AG20443 (cell line): ENCODE measurements around the gene CANX.
"Not testable (repeated sequence)": the region's sequence is repeated elsewhere in the genome, so short reads cannot be mapped to it uniquely, and the experiment has no call there.

Experiments
- DNase-seq: peaks from one replicate; pipeline ENCODE4 v3.0.0; 2012; ENCODE audit warnings: low spot score, mixed read lengths

Gene CANX

GRCh38 chr5:179698935-179699615, at the start of gene CANX:
Gene CANX (plus strand): TSS chr5:179698967. CDS start chr5:179705682, 6,715 bp downstream.
- DNase-seq, result no peak

GRCh38 chr5:179649166-179649703, 49.5 kb upstream of the CANX start:
- not testable (repeated sequence) for DNase-seq

- not testable (repeated sequence) for DNase-seq
Observed at GRCh38 chr5:179650245-179650644, 48.5 kb upstream of the CANX start.

DNA sequence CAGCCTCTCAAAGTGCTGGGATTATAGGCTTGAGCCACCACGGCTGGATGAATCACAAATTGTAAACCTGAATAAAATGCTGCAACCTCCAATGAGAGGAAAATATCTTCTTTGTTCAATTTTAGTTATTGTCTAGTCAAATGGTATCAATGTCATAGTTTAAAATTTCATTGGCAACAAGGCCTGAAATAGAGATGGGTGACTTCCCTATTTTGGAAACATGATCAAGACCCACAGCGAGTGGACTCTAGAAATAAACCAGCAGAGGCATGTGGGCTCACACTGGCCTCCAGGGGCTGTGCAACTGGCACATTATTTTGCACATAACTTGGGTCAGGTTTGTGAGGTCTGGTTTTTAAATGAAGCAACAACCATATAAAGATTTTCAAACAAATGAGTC, 45.6 kb upstream of the CANX start:
- not testable (repeated sequence) for DNase-seq

DNA sequence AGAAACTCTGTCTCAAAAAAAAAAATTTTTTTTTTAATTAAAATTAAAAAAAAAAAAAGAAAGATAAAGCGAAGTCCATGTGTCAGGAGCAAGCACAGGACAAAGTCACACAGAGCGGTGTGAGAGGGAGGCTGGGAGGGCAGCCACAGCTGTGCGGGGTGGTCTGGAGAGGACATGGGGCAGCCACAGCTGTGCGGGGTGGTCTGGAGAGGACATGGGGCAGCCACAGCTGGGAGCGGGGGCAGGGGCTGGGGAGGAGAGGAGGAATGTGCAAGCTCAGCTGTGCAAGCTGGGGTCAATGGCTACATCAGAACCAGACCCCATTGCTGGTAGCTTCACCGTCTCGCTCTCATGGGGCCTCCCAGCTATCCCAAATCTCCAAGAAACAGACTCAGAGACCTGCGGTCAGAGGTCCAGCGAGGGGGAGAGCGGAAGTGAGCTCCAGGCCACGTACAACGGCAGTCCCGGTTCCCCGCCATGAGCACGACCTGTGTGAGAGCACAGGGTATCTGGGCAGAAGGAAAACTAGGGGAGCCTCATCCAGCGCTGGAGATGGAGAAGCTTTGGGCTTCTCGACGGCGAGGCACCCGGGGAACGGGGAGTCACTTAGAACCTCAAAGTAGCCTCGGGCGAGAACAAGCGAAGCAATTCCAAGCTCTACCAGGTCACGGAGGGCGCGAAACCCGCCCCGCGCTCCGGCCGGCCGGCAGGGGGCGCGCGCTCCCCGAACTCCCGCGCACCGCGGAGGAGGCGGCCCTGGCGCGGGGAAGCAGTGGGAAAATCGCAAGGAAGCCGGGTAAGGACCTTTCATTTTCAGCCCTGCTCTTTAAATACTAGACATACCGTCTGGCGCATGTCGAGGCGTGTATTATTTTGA, 41.2 kb upstream of the CANX start:
- DNase-seq, result not testable (repeated sequence)

DNA sequence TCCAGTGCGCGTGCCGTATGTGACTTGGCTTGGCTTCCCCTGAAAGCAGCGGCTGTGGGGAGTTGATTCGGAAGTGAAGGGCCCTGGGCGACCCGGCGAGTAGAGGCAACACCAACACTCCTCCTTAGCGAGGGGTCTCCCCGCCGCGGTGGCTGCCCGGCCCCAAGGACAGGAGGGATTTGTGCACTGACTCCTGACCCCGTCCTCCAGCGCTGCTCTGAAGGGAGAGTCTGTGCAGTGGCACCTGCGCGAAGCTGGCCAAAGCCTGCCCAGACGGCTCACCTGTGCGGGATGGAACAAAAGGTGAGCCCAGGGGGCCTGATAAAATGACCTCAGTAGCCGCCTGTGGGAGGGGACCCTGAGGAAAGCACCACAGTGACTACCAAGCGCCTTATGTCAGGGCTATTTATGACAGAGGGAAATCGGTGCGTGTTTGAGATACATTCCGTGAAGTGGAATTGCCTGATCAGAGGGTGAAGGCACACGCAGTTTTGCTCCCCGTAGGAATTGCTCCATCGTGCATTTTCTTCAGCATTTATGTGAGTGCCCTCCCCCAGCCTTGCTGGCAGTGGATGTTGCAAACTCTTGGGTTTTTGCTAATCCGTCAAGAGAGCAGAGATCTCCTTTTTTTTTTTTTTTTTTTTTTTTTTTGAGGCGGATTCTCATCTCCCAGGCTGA, 40.4 kb upstream of the CANX start:
- peak; percentile 54 for DNase-seq

DNA sequence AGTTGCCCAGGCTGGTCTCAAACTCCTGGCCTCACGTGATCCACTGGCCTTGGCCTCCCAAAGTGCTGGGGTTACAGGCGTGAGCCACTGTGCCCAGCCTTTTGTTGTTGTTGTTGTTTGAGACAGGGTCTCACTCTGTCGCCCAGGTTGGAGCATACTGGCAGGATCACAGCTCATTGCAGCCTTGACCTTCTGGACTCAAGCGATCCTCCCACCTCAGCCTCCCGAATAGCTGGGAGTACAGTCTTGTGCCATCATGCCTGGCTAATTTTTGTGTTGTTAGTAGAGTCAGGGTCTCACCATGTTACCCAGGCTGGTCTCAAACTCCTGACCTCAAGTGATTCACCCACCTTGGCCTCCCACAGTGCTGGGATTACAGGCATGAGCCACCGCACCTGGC, 37.1 kb upstream of the CANX start:
- DNase-seq, result not testable (repeated sequence)

DNA sequence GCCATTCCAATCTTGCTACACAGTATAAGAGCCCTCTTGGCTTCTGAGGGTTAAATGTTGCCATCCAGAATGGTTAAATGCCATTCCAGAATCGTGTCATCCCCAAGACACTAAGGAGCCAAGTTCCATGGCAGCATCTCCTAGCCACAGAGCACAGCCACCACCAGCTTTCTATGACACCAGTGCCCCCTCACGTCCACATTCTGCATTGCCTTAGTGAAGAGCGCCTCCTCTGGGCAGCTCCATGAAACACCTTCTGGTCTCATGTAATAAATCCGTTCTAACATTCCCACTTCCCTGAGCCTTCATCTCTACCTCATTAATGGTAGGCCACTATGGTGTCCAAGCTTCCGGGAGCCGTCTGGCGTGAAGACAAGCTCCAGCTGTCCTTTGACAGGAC, 30.4 kb upstream of the CANX start:
- peak; percentile 77 for DNase-seq

DNA sequence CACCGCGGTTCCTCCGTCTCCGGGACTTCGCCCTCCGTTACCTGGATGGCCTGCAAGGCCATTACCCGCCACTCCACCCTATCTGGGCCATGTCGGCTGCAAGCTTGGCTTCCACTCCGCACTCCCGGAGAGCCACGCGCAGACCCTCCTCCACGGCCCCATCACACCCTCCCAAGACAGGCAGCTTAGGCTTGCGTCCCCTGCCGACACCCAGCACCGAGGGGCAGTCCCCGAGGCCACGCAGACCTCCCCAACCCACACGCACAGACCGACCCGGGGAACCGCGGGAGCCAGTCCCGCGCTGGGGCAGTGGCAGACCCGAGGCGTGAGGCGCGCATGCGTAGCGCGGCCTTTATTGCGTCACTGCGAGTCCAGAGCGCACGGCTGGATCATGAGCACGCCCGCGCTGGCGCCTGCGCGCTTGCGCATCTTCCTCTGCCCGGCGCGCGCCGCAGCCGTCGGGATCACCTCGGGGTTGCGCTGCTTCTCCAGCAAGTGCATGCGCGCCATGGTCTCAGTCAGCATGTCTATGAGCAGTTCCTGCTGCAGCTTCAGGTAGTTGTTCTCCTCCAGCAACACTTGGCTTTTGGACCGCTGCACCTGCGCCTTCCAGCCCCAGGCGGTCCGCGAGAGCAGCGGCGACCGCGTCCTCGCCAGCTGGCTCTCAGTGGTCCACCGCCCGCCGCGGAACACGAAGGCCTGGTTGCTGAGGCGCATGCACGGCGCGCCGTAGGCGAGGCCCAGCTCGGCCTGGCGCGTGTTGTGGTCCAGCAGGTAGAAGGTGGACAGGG, 20.3 kb upstream of the CANX start:
- peak; percentile 99 for DNase-seq

- peak; percentile 42 for DNase-seq
Observed at GRCh38 chr5:179679014-179679674, 19.6 kb upstream of the CANX start.

DNA sequence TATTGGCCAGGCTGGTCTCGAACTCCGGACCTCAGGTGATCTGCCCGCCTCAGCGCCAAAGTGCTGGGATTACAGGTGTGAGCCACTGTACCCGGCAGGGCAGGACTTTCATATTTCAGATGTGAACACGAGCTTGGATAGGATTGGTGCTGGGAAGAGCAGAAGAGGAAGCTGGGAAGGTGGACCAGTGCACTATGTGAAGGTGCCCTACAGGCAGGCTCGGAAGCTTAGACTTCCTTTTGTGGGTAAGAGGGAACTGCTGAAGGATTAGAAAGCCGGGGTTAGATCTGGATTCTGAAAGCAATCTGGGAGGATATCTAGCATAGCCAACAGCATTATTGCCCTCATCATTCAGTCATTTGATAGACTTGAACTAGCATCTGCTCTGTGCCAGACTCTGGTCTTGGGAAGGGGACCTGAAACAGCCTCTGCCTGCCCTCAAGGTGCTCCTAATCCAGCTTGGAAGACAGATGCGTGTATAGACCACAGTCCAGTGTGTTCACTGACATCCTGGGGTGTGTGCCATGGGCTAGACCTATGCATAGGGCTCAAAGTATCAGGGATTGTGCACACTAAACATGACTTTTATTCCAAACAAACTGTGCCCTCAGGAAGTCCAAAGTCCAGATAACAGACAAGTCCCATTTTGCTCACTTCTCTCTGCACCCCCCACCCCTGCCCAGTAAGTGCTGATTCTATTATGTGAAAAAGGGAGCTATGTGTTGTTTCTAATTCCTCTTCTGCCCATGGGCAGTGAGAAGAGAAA, 18.6 kb upstream of the CANX start:
- no peak for DNase-seq

GRCh38 chr5:179680780-179681401, 17.9 kb upstream of the CANX start, which contains the start of gene CBY3:
Gene CBY3 (minus strand): TSS chr5:179681034. CDS start chr5:179680918, 116 bp downstream.
- no peak for DNase-seq

- DNase-seq, result not testable (repeated sequence)
Observed at GRCh38 chr5:179689212-179689611, 9.6 kb upstream of the CANX start.

DNA sequence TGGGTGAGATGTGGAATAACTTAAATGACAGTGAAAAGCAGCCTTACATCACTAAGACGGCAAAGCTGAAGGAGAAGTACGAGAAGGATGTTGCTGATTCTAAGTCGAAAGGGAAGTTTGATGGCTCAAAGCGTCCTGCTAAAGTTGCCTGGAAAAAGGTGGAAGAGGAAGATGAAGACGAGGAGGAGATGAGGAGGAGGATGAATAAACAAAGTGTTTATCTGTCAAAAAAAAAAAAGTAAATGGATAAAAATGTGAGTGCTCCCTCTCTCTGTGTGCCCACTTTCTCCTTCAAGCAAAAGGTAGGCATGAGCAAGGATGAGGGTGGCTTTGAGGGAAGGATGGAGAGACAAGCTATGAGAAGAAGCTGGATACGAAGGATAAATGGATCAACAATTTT, 4.2 kb upstream of the CANX start:
- DNase-seq, result no peak

DNA sequence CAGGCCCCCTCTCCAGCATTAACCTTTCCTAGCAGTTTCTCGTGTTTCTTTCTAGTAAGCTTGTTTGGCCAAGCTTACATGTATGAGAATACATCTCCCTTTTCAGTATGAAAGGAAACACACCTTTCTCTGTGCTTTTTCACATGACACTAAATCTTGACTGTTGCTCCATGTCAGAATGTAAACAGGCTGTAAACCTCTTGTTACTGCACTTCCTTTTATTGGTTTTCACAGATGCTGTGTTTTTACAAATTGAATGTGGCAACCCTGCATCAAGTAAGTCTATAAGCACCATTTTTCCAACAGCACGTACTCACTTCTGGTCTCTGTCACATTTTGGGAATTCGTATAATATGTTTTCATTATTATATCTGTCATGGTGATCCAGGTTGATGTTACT, 2.2 kb upstream of the CANX start:
- no peak for DNase-seq

DNA sequence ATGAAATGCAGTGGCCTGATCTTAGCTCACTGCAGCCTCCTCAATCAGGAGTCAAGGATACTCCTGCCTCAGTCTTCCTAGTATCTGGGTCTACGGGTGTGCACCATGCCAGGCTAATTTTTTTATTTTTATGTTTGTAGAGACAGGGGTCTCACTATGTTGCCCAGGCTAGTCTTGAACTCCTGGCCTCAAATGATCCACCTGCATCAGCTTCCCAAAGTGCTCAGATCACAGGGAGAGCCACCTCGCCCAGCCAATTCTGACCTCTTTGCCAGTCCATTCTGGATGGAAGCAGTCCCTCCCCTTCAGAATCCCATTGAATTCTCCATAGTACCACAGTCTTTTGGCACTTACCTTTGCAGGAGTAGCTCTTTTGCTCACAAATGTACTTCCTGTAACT, 1.7 kb upstream of the CANX start:
- no peak for DNase-seq

DNA sequence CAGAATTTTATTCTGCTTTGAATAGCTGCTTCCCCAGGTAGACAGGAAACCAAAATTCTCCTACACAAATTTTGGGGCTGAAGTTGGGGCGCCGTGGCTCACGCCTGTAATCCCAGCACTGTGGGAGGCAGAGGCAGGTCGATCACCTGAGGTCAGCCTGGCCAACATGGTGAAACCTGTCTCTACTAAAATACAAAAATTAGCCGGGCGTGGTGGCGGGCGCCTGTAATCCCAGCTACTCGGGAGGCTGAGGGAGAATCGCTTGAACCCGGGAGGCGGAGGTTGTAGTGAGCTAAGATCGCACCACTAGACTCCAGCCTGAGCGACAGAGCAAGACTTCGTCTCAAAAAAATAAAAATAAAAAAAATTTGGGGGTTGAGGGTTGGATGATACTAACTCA, 1.2 kb upstream of the CANX start:
- not testable (repeated sequence) for DNase-seq

- peak; percentile 99 for DNase-seq
Observed at GRCh38 chr5:179697993-179698934, 503 bp upstream of the CANX start.
